HG03025 (cell line): ENCODE results near the gene RAD51B.
"Not testable (repeated sequence)": the region's sequence is repeated elsewhere in the genome, so short reads cannot be mapped to it uniquely, and the experiment has no call there.

Source experiments
- ATAC-seq: cut with Tn5 transposase; IDR thresholded peaks from one replicate; pipeline ENCODE4 v1.9.1; 2021; ENCODE audit warnings: mild to moderate bottlenecking, moderate library complexity; ENCODE audit not compliant: unreplicated experiment, low FRiP score

Gene RAD51B

GRCh38 chr14:67941456-67942018, 122.0 kb downstream of the RAD51B start:
- ATAC-seq = no peak

- ATAC-seq = no peak
Measured at GRCh38 chr14:67942080-67942710, 122.6 kb downstream of the RAD51B start.

GRCh38 chr14:67943947-67944346, 124.4 kb downstream of the RAD51B start:
- no peak for ATAC-seq

GRCh38 chr14:67944605-67945004, 125.0 kb downstream of the RAD51B start:
- no peak for ATAC-seq

DNA sequence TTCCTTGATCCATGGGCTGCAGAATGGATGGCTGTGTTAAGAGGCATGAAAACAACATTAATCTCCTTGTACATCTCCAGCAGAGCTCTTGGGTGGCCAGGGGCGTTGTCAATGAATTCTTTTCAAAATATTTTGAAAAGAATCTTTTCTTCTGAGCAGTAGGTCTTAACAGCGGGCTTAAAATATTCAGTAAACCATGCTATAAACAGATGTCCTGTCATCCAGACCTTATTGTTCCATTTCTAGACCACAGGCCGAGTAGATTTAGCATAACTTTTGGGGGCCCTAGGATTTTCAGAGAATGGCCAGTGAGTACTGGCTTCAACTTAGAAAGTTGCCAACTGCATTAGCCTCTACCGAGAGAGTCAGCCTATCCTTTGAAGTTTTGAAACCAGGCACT, 130.2 kb downstream of the RAD51B start:
- ATAC-seq = no peak

DNA sequence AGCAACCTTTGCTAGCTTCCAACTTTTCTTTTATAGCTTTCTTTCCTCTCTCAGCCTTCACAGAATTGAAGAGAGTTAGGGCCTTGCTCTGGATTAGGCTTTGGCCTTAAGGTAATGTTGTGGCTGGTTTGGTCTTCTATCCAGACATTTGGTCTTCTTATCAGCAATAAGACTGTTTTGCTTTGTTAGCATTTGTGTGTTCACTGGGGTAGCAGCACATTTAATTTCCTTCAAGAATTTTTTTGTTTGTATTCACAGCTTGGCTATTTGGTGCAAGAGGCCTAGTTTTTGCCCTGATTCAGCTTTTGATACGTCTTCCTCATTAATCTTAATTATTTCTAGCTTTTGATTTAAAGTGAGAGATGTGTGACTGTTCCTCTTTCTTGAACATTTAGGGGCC, 130.8 kb downstream of the RAD51B start:
- ATAC-seq = no peak

DNA sequence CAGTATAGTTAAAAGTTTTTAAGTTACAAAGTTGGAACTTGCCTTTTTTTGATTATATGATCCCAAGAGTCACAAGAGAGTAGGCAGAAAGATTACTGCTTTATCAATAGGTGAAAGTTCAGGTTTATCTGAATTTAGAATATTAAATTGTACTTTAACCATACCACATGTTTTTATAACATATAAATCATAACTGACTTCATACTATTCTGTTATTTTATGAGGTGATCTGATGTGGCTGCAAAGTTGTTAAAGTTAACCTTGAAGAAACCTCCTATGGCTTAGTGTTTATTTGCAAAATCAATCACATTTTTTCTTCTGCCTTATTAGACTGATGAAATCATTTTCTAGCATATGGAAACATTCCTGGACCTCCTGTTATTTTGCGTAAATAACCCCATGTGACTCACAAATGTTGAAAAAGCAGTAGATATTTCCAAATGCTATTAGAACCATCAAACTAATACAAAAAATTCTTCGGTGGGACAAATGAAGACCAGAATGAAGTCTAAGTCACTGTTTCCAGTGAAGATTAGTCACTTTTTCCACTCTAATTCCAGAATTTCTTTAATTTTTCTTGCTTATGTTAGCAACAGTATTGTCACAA, 132.1 kb downstream of the RAD51B start:
- no peak for ATAC-seq

- no peak for ATAC-seq
Measured at GRCh38 chr14:67952381-67952780, 132.8 kb downstream of the RAD51B start.

DNA sequence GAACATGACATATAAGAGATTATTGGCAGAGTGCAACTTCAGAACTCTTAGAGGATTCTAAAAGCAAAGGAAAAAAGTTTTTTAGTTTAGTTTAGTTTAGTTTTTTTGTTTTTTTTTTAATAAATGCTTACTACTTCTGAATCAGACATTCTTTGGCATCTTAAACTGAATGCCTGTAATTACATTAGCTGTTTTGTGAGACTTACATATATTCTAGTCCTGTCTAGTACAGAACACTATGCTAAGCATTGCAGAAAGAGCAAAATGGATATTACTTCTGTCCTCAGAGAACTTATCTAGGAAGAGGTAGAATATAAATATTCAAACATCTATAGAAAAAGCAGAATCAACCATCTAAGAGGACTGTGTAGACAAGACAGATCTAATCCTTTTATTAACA, 133.2 kb downstream of the RAD51B start:
- ATAC-seq = no peak

GRCh38 chr14:67955261-67955660, 135.7 kb downstream of the RAD51B start:
- no peak for ATAC-seq

DNA sequence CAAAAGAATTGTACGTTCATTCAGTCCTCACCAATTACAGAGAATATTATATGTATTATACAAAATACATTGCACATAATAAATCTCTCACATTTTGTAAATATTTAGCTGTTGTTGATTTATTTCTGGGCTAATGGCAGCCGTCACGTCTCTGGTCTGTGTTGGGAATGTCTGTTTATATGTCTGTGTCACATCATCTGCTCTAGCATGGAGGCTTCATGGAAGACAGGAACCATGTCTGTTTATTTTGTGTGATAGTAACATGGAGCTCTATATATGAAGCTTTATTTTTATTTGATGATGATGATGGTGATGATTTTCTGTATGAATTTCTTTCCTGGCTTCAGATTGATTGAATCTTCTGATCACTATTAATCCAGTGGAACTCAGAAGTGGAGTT, 138.4 kb downstream of the RAD51B start:
- ATAC-seq = no peak

GRCh38 chr14:67961676-67962075, 142.1 kb downstream of the RAD51B start:
- no peak for ATAC-seq

DNA sequence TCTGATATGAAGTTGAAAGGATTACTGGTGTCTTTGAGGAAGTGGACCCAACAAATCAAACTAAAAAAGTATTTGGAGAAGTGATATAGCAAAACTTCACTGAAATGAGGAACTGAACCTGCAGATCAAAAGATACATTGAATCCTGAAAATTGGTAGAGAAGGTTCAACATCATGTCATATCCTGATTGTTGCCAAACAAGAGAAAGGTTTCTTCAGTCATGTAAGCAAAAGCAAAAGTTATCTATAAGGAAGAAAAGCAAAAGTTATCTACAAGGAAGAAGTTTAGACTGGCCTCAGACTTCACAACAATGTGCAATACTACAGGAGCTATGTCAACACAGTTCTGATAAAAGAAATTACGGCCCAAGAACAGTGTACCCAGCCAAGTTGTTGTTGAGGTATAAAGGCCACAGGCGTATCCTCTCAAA, 142.7 kb downstream of the RAD51B start:
- ATAC-seq = no peak

- no peak for ATAC-seq
Measured at GRCh38 chr14:67963545-67963944, 144.0 kb downstream of the RAD51B start.

GRCh38 chr14:67963960-67964812, 144.6 kb downstream of the RAD51B start:
- ATAC-seq = no peak

DNA sequence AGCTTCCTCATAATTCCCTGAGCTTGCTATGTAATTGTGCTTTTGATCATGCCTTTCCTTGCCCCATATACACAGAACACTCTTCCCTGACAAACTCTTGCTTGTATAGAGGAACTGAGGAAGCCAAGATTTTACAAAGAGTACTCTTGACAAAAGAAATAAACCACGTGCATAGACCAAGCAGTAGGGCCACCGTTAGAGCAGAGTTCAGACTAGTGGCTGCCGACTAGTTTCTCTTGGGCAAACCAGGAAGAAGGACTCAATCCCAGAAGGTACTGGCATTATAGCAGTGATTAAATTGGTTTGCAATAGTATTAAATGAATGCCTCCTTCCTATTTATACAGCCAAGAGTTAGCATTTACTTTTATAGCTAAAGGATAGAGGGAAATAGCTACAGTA, 146.1 kb downstream of the RAD51B start:
- no peak for ATAC-seq

DNA sequence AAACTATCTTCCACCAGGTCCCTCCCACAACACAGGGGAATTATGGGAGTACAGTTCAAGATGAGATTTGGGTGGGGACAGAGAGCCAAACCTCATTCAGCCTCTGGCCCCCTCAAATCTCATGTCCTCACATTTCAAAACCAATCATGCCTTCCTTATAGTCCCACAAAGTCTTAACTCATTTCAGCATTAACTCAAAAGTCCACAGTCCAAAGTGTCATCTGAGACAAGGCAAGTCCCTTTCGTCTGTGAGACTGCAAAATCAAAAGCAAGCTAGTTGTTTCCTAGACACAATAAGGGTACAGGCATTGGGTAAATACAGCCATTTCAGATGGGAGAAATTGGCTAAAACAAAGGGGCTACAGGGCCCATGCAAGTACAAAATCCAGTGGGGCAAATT, 147.6 kb downstream of the RAD51B start:
- ATAC-seq = no peak

DNA sequence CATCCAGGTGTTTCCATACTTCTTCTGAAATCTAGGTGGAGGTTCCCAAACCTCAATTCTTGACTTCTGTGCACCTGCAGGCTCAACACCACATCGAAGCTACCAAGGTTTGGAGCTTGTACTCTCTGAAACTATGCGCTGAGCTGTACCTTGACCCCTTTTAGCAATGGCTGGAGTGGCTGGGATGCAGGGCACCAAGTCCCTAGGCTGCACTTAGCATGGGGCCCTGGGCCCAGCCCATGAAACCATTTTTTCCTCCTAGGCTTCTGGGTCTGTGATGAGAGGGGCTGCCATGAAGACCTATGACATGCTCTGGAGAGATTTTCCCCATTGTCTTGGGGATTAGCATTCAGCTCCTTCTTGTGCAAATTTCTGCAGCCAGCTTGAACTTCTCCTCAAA, 148.4 kb downstream of the RAD51B start:
- ATAC-seq = not testable (repeated sequence)

GRCh38 chr14:67970923-67971322, 151.3 kb downstream of the RAD51B start:
- ATAC-seq = no peak

GRCh38 chr14:67971627-67972625, 152.3 kb downstream of the RAD51B start:
- ATAC-seq = no peak
